Mesenchymal stem cell (in vitro differentiated cells and primary cell): Measurements from ENCODE around the gene ING2.

ENCODE experiments used
- DNase-seq: peaks from one replicate; pipeline ENCODE4 v3.0.0-alpha.2; 2013
- H2AFZ ChIP-seq: one replicate; pipeline ENCODE4 v1.6.1; 2013; ENCODE audit warnings: low read depth, mild to moderate bottlenecking, control low read depth, inconsistent platforms, low read length, moderate library complexity
- H2AK5ac ChIP-seq: 2 replicates; pipeline ENCODE4 v1.6.1; 2013; ENCODE audit warnings: low read length, moderate library complexity, mild to moderate bottlenecking, inconsistent platforms; ENCODE audit not compliant: severe bottlenecking
- H2BK120ac ChIP-seq: one replicate; pipeline ENCODE4 v1.6.1; 2013; ENCODE audit warnings: low read depth, mild to moderate bottlenecking, inconsistent platforms, low read length, moderate library complexity
- H2BK12ac ChIP-seq, 2 experiments: one replicate each; pipeline ENCODE4 v1.6.1; 2013; ENCODE audit warnings: inconsistent platforms in 2 of 2, low read length in 2 of 2, mild to moderate bottlenecking in 2 of 2, moderate library complexity in 2 of 2, control low read depth in 1 of 2
- H2BK15ac ChIP-seq: one replicate; pipeline ENCODE4 v1.6.1; 2013; ENCODE audit warnings: mild to moderate bottlenecking, low read depth, inconsistent platforms; ENCODE audit not compliant: poor library complexity, severe bottlenecking
- H2BK5ac ChIP-seq: 2 replicates; pipeline ENCODE4 v1.6.1; 2013; ENCODE audit warnings: low read depth, mild to moderate bottlenecking, low read length, control low read depth, inconsistent platforms; ENCODE audit not compliant: poor library complexity, severe bottlenecking
- H3K14ac ChIP-seq, 2 experiments: one replicate each; pipeline ENCODE4 v1.6.1; 2013; ENCODE audit warnings: inconsistent platforms in 2 of 2, low read length in 2 of 2, control low read depth in 1 of 2, mild to moderate bottlenecking in 1 of 2, moderate library complexity in 1 of 2
- H3K18ac ChIP-seq, 2 experiments: one replicate each; pipeline ENCODE4 v1.6.1; 2013; ENCODE audit warnings: inconsistent platforms in 2 of 2, low read length in 2 of 2, control low read depth in 1 of 2, low read depth in 1 of 2, mild to moderate bottlenecking in 1 of 2
- H3K23ac ChIP-seq, 2 experiments: one replicate each; pipeline ENCODE4 v1.6.1; 2013; ENCODE audit warnings: inconsistent platforms in 2 of 2, low read length in 2 of 2, mild to moderate bottlenecking in 2 of 2, moderate library complexity in 2 of 2, control low read depth in 1 of 2
- H3K27ac ChIP-seq: 2 replicates; pipeline ENCODE4 v1.5.1; 2013; ENCODE audit warnings: mild to moderate bottlenecking, moderate library complexity, low read length, control low read depth, inconsistent platforms; ENCODE audit not compliant: poor library complexity, severe bottlenecking
- H3K27me3 ChIP-seq, 2 experiments: 2 replicates each; pipeline versions ENCODE4 v1.6.1 to v1.7.0; 2013; ENCODE audit warnings: low read length in 2 of 2, mild to moderate bottlenecking in 2 of 2, moderate library complexity in 2 of 2, control low read depth in 1 of 2, inconsistent platforms in 1 of 2; ENCODE audit not compliant: control insufficient read depth in 1 of 2, insufficient read depth in 1 of 2
- H3K36me3 ChIP-seq, 2 experiments: 2 replicates each; pipeline versions ENCODE4 v1.6.1 to v1.7.0; 2013; ENCODE audit warnings: low read length in 2 of 2, control low read depth in 1 of 2, inconsistent platforms in 1 of 2, low read depth in 1 of 2, mild to moderate bottlenecking in 1 of 2; ENCODE audit not compliant: insufficient read depth in 2 of 2, control insufficient read depth in 1 of 2
- H3K4ac ChIP-seq, 2 experiments: one replicate each; pipeline ENCODE4 v1.6.1; 2013; ENCODE audit warnings: inconsistent platforms in 2 of 2, low read length in 2 of 2, mild to moderate bottlenecking in 2 of 2, moderate library complexity in 2 of 2, control low read depth in 1 of 2, low read depth in 1 of 2
- H3K4me1 ChIP-seq: 2 replicates; pipeline ENCODE4 v1.6.1; 2013; ENCODE audit warnings: low read depth, low read length, control low read depth; ENCODE audit not compliant: control insufficient read depth, insufficient read depth
- H3K4me2 ChIP-seq: 2 replicates; pipeline ENCODE4 v1.6.1; 2013; ENCODE audit warnings: low read length, mild to moderate bottlenecking, inconsistent platforms; ENCODE audit not compliant: poor library complexity, severe bottlenecking
- H3K4me3 ChIP-seq, 2 experiments: 2 replicates each; pipeline versions ENCODE4 v1.5.1 to v1.7.0; 2013; ENCODE audit warnings: low read length in 2 of 2, mild to moderate bottlenecking in 2 of 2, control low read depth in 1 of 2, low read depth in 1 of 2; ENCODE audit not compliant: insufficient read depth in 1 of 2
- H3K79me1 ChIP-seq: replicated peaks from 2 replicates; pipeline ENCODE4 v1.6.1; 2013; ENCODE audit warnings: mild to moderate bottlenecking, control low read depth, low read length, inconsistent platforms; ENCODE audit not compliant: poor library complexity, severe bottlenecking
- H3K9ac ChIP-seq: 2 replicates; pipeline ENCODE4 v1.7.0; 2013; ENCODE audit warnings: mild to moderate bottlenecking, low read length, moderate library complexity
- H3K9me3 ChIP-seq: 2 replicates; pipeline ENCODE4 v1.7.0; 2013; ENCODE audit warnings: mild to moderate bottlenecking, low read length; ENCODE audit not compliant: control insufficient read depth
- H4K8ac ChIP-seq: one replicate; pipeline ENCODE4 v1.6.1; 2013; ENCODE audit warnings: inconsistent platforms, mild to moderate bottlenecking, low read length, moderate library complexity
- H4K91ac ChIP-seq: one replicate; pipeline ENCODE4 v1.6.1; 2013; ENCODE audit warnings: mild to moderate bottlenecking, low read length, inconsistent platforms
- WGBS: methylation state at CpG from one replicate; pipeline ENCODE4 v1.1.7; 2013; ENCODE audit warnings: mixed read lengths; 5-methylcytosine and 5-hydroxymethylcytosine counted together

ING2 gene

GRCh38 chr4:183556947-183557346, 52.1 kb downstream of the ING2 start:
- no peak overlapping the region for H4K8ac ChIP-seq
- no peak overlapping the region for H2BK12ac ChIP-seq
- H2BK120ac ChIP-seq, result no peak overlapping the region

GRCh38 chr4:183557611-183558010, 52.8 kb downstream of the ING2 start:
- Histone ChIP-seq H4K91ac (no peak overlapping the region), H3K23ac (no peak overlapping the region), H2BK5ac (no peak overlapping the region), H3K4ac (no peak overlapping the region), H3K18ac (no peak overlapping the region), H3K14ac (no peak overlapping the region), H3K9me3 (peaks cover 4% of the 10 kb centered on the region), H3K9ac (no peak overlapping the region), H2BK12ac (no peak overlapping the region), H3K27me3 (peaks cover 7 to 9% of the 10 kb centered on the region in 2 experiments), H2BK120ac (no peak overlapping the region), H3K27ac (no peak overlapping the region), H2AFZ (no peak overlapping the region), H2AK5ac (no peak overlapping the region), H3K4me2 (no peak overlapping the region), H4K8ac (no peak overlapping the region), H2BK15ac (no peak overlapping the region), H3K4me3 (no peak overlapping the region), H3K79me1 (no peaks in the 10 kb centered on the region), H3K4me1 (peaks cover 3% of the 10 kb centered on the region), H3K36me3 (no peaks in the 10 kb centered on the region)
- no peak for DNase-seq
- WGBS, result 88% methylated on average over 5 of the region's 6 CpGs

More at GRCh38 chr4:183556947-183557346, 52.1 kb downstream of the ING2 start:
- Histone ChIP-seq H4K91ac (no peak overlapping the region), H2BK15ac (no peak overlapping the region), H3K14ac (no peak overlapping the region), H2AK5ac (no peak overlapping the region), H3K4me2 (no peak overlapping the region), H3K23ac (no peak overlapping the region), H2AFZ (no peak overlapping the region), H3K4ac (no peak overlapping the region), H3K27me3 (peaks cover 7 to 9% of the 10 kb centered on the region in 2 experiments), H2BK5ac (no peak overlapping the region), H3K18ac (no peak overlapping the region), H3K4me3 (no peak overlapping the region), H3K79me1 (no peaks in the 10 kb centered on the region), H3K36me3 (no peaks in the 10 kb centered on the region), H3K9ac (no peak overlapping the region), H3K9me3 (peaks cover 4% of the 10 kb centered on the region), H3K4me1 (peaks cover 3% of the 10 kb centered on the region), H3K27ac (no peak overlapping the region)
- WGBS, result 80% methylated on average over 3 of the region's 3 CpGs
- DNase-seq, result no peak

- no peak overlapping the region for H3K27ac ChIP-seq
- H2AK5ac ChIP-seq, result no peak overlapping the region
- H3K9me3 ChIP-seq, result peaks cover 4% of the 10 kb centered on the region
- WGBS, result 73% methylated on average over 12 of the region's 12 CpGs
- no peak overlapping the region for H3K23ac ChIP-seq
- no peak overlapping the region for H4K91ac ChIP-seq
- H3K18ac ChIP-seq, result no peak overlapping the region
- peaks cover 7 to 9% of the 10 kb centered on the region in 2 experiments for H3K27me3 ChIP-seq
- H3K14ac ChIP-seq, result no peak overlapping the region
- H3K4me2 ChIP-seq, result no peak overlapping the region
- no peak for DNase-seq
- H3K4ac ChIP-seq, result no peak overlapping the region
- no peak overlapping the region for H2BK5ac ChIP-seq
- no peak overlapping the region for H2BK12ac ChIP-seq
- no peaks in the 10 kb centered on the region for H3K79me1 ChIP-seq
- H3K4me1 ChIP-seq, result no peaks in the 10 kb centered on the region
- H3K36me3 ChIP-seq, result no peaks in the 10 kb centered on the region
- H4K8ac ChIP-seq, result no peak overlapping the region
- no peak overlapping the region for H2AFZ ChIP-seq
- H2BK15ac ChIP-seq, result no peak overlapping the region
- H3K4me3 ChIP-seq, result no peak overlapping the region
- H2BK120ac ChIP-seq, result no peak overlapping the region
- no peak overlapping the region for H3K9ac ChIP-seq
Measured at GRCh38 chr4:183558873-183559272, 54.0 kb downstream of the ING2 start.

GRCh38 chr4:183561905-183562304, 57.0 kb downstream of the ING2 start:
- H3K23ac ChIP-seq, result no peak overlapping the region
- H3K4me2 ChIP-seq, result no peak overlapping the region
- no peak for DNase-seq
- H3K4me1 ChIP-seq, result no peaks in the 10 kb centered on the region
- no peak overlapping the region for H3K27ac ChIP-seq
- peaks cover 3% of the 10 kb centered on the region for H3K9me3 ChIP-seq
- no peak overlapping the region for H2BK5ac ChIP-seq
- no peak overlapping the region for H4K8ac ChIP-seq
- H4K91ac ChIP-seq, result no peak overlapping the region
- H3K79me1 ChIP-seq, result no peaks in the 10 kb centered on the region
- no peak overlapping the region for H3K14ac ChIP-seq
- no peak overlapping the region for H3K18ac ChIP-seq
- 80% methylated on average over 4 of the region's 4 CpGs for WGBS
- no peak overlapping the region for H2BK12ac ChIP-seq
- H3K9ac ChIP-seq, result no peak overlapping the region
- no peak overlapping the region for H2BK15ac ChIP-seq
- H3K36me3 ChIP-seq, result no peaks in the 10 kb centered on the region
- no peak overlapping the region for H3K4ac ChIP-seq
- H3K27me3 ChIP-seq, result peaks cover 12 to 28% of the 10 kb centered on the region in 2 experiments
- H2AFZ ChIP-seq, result no peak overlapping the region
- H2AK5ac ChIP-seq, result no peak overlapping the region
- H2BK120ac ChIP-seq, result no peak overlapping the region
- H3K4me3 ChIP-seq, result no peak overlapping the region
